Keratinocyte (primary cell): Measurements from ENCODE around the gene EGFR.

Source experiments
- EZH2 ChIP-seq: IDR thresholded peaks from one replicate; pipeline ENCODE4 v1.6.1; 2012; ENCODE audit warnings: inconsistent platforms, mild to moderate bottlenecking, low read length, moderate library complexity
- TF ChIP-seq, protein P1 (sequence below), 3 experiments: IDR thresholded peaks in 1 of 3; conservative IDR thresholded peaks in 1 of 3; optimal IDR thresholded peaks in 1 of 3; 2 replicates in 2 of 3; 3 replicates in 1 of 3; pipeline versions ENCODE3 to v1.5.1; 2011; ENCODE audit warnings: low read length in 3 of 3, mild to moderate bottlenecking in 3 of 3, moderate library complexity in 2 of 3, control low read depth in 1 of 3, inconsistent platforms in 1 of 3; ENCODE audit not compliant: insufficient read depth in 2 of 3; ENCODE audit errors: extremely low read depth in 1 of 3

- TF ChIP-seq EZH2 = no peak
- TF ChIP-seq, protein P1, sequence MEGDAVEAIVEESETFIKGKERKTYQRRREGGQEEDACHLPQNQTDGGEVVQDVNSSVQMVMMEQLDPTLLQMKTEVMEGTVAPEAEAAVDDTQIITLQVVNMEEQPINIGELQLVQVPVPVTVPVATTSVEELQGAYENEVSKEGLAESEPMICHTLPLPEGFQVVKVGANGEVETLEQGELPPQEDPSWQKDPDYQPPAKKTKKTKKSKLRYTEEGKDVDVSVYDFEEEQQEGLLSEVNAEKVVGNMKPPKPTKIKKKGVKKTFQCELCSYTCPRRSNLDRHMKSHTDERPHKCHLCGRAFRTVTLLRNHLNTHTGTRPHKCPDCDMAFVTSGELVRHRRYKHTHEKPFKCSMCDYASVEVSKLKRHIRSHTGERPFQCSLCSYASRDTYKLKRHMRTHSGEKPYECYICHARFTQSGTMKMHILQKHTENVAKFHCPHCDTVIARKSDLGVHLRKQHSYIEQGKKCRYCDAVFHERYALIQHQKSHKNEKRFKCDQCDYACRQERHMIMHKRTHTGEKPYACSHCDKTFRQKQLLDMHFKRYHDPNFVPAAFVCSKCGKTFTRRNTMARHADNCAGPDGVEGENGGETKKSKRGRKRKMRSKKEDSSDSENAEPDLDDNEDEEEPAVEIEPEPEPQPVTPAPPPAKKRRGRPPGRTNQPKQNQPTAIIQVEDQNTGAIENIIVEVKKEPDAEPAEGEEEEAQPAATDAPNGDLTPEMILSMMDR (optimal IDR thresholded peaks at IDR 0.05 in 1 of 3, IDR thresholded peaks at IDR 0.05 in 1 of 3, conservative IDR thresholded peaks at IDR 0.05 in 1 of 3; ENCODE audit: extremely low read depth in 1 of 3, insufficient read depth in 2 of 3, low read length in 3 of 3) = no peak
These were observed 7.4 kb downstream of the EGFR start for GRCh38 chr7:55026086-55026790.
